Dermis blood vessel endothelial cell (primary cell): ENCODE results near the gene DNASE2B. TPM values are rescaled to one million over a fixed set of nuclear protein-coding genes. Genes with fewer than 3 reads are reported as not detected.

ENCODE experiments used
- DNase-seq: peaks from one replicate; pipeline ENCODE4 v3.0.0; 2010
- total RNA-seq: library from RNA; depleted of rRNA; stranded (reverse); fragments of >200 nt; gene quantifications from 2 replicates; pipeline ENCODE4 v1.2.3, GENCODE V29; 2014

DNASE2B gene
- total RNA-seq, 1 donor from 2014 or later, result not detected

DNA sequence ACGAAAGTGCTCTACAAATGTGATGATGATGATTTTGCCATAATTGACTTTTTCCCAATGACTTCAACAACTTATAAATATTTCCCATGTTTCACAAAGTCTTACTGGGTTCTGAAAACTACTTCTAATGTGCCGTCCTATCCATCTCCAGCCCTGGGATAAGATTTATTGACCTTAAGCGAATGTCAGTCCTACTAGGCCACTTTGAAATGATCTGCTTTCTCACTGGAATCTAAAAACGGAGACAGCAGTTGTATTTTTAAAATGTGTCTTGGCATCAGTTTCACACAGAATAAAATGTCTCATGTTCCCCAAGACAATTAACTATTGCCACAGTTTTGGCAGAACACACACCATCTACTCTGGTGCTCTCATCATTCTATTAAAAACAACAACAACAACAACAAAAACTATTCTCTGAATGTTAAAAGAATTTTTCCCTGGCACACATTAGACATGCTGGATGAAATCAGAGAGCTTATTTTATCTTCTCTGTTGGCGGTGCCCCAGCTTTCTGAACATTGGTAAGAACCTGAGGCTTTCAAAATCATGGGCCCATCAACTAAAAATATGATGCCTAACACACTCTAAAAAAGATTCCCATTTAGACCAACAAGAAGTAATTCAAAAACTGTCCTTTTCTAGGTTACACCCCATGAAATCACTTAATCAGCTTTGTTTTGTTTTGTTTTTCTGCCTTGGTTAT lies 23.1 kb upstream of the DNASE2B start:
- DNase-seq, result no peak

DNA sequence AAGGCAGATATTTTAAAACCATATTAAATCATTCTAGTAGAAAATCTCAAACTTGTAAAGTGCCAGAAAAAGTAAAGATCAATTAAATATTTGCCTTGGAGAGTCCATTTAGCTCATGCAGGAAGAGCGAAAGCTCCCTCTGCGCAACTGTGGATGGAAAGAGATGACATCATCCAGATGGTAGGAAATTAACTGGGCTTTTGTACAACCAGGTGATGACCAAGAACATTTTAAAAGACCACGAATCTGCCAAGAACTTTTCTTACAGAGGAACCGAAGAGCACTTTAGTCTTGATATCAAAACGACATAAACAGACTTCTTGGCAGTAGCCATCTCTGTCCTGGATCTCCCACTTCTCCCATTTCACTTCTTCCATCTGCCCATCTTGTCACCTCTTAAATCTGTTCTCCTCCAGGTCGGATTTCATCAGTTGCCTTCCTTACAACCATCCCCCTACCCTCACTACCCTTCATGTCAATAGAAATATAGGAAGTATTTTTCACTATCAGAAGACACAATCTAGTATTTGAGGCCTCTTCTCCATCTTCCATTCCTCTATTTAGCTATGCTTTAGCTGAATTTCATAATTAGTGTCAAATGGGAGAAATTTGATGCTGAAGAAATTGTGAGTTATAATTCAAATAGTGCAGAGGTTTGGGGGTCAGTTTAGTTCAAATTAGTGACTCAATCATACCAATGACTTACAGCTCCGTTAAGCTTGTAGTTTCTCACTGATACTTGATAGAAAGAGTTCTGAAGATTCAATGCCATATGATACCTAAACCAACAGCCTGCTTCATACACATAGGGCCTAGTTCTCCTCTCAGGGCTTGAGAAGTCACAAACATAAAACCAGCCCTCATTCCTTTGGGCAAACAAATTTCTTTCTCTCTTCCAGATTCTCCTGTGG lies 22.0 kb upstream of the DNASE2B start:
- DNase-seq, result no peak

DNA sequence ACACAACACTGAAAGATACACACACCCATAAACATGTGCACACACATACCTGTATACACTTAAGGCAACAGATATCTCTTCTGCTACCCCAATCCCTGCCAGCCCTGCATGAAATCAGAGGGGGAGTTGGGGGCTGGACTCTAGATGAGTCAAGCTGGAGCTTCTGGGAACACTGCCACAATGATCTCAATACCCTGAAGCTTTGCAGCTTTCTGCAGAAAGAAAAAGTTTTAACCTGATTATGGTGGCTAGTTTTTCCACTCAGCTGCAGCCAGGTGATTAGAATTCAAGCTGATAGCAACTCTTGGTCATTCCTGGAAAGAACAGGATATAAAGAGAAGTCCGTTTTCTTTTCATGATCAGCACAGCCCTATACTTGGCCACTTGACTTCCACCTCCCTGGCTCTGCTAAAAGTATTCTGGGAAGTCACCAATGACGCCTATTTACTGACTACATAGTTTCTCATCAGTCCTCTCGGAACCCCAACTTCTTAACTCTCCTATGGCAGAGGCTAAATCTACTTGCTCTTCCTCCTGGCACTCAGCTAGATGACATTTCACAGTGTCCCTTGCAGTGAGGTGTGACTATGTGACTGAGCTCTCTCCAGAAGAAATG lies 20.7 kb upstream of the DNASE2B start:
- DNase-seq, result peak; percentile 49

DNA sequence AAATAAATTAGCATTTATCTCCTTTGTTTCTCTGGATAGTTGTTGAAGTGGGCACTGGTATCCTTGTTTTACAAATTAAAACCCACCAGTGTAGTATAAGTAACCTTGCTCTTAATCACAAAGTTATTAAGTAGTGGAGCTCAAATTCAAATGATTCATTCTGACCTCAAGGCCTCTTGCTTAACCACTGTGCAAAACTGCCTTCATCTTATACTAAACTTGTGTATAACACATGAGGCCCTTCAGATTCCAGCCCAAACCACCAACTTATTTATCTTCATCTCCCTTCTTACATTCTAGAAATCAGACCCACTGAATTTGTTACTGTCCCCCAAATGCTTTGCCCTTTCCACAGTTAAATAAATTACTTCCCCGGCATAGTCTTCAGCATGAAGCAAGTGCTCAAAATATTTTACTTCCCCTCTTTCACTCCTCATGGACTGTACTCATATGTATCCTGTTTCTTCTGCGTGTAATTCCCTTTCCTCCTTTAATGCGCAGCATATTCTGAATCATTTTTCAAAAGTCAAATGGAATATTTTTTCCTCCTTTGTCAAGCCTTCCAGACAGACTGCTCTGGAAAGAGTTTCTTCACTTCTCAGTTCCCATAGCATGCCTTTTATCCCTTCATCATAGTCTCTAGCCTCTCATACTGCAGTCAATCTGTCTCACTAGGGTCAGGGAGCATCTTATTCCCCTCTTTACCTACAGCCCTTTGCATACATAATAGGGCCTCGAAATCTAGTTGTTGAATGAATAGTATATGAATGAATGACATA lies 19.0 kb upstream of the DNASE2B start:
- DNase-seq, result no peak

DNA sequence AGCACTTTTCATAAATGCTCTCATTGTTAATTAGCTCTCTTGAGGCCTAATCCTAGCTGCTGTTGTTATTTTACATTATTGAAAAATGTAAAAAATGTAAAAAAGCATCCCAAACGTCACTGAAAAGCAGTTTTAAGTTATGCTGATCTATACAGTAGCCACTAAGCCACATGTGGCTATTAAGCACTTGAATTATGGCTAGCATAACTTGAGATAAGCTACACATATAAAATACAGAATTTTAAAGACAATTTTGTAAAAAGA lies 18.4 kb upstream of the DNASE2B start:
- no peak for DNase-seq

DNA sequence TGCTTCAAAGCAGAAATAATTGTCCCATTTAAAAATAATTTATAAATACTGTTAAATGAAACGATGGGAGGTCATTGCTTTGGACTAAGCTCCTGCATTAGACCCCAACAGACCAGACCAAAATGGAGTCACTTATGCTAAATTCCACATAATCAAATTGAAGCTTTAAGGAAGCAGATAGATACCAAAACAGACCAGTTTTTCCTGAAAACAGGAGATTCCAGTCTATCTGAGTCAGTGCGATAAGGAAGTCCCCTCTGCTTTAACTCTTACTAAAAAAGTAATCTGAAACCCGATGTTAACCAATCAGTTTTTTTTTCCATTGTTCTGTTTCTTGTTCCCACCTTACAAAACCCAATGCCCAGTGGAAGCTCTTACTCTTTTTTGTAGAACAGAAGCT lies 16.2 kb upstream of the DNASE2B start:
- DNase-seq, result peak; percentile 58

DNA sequence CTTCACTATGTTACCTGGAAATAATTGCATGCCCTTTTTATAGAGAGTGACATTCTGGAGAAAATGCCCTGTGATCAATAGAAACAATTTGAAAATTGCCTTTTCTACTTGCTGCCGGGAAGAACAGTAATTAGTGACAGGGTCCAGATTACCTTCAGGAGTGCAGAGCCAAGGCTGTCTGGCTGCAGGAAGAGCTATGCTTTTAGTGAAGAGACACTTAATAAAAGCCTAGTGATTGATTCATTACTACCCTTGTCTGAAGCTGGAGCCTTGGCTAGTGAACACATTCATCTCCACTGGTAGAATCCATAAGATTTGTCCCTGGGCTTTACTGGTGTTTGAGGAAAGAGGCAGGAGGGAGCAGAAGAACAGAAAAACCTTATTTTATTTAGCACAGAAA lies 12.9 kb upstream of the DNASE2B start:
- no peak for DNase-seq

DNA sequence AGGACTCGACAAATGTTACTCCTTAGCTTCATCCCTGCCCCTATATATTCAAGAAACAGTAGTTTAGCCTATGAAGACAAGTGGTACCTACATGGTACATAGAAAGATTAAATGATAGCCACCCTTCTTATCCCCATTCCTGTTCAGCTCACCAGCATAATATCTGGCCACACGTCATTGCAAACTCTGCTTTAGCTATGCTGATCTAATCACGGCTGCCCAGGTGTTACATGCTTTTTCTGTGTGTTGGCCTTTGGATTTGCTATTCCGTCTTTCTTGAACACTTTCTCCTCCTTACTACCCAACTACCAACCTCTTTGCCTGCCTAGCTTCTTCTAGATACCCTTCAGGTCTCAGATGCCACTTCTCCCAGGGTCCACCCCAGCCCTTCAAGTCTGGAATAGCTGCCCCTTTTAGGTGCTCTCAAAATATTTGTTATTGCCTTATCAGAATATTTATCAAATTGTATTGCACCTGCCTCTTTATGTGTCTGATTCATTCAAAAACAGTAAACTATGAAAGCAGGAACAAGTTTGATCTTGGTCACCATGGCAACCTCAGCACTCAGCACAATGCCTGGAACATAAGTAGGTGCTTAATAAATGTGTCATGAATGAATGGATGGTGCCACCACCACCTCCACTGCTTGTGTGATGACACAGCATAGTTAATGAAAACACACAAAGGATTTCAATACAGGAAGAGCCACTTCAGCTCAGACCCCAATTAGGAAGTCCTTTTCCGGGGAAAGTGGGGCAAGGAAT lies 11.4 kb upstream of the DNASE2B start:
- DNase-seq, result peak; percentile 74

DNA sequence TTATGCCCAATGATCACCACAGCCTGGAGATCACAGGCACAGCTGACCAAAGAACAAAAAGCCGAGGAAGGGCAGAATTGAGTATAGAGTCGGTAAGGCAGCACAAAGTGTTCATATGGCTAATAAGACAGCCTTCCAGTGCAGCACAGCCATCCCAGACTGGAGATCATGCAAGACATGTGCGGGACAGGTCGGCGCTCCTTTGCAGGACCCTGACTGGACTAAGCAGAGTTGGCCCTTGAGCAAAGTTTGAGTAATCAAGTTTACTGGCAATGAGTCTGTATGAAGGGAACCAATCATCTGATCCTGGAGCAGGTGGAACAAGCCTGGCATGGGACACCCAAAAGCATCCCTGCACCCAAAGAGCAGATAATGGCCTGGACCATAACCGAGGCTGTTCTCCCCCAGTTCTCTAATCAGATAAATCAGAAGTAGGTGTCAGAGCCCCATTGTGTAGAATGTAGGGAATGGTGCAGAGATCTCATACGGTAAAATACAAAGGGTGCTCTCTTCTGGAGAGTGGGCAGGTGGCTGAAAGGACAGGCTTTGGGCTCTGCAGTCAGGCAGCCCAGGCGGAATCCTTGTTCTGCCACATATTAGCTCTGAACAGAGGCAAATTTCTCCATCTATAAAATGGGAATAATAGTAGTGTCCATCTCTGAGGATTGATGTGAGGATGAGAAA lies 10.7 kb upstream of the DNASE2B start:
- peak; percentile 46 for DNase-seq

DNA sequence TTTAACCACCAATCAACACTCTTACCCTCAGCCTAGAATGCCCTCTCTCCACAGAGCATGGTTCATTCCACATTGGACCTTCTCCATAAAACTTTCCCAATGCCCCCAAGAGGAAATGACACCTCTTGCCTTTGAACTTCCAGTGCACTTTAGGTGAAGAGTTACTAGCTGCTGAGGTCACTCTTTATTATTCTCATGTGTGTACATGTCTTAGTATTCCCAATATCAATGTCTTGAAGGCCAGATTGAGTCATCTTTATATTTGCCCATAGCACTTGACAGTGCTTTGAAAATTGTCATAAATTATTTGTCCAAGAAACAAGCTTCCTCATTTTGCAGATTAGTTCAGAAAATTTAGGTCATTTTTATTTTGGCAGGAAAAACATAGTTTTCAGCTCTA lies 8.1 kb upstream of the DNASE2B start:
- no peak for DNase-seq

DNA sequence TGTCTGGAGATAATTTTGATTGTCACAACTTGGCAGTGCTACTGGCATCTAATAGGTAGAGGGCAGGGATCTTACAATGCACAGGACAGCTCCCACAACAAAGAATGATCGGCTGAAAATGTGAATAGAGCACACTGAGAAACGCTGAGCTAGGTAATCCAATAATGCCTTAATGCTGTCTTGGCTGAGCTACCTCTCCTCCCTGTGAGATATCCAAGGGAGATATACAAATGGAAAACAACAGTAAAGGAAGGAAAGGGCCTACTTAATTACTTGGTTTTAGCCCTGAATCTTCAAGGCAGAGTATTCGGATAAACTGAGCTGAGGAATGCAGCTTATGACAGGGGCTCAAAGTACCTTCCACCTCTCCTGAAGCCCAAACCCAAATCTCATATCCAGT lies 2.9 kb downstream of the DNASE2B start:
- peak; percentile 33 for DNase-seq

DNA sequence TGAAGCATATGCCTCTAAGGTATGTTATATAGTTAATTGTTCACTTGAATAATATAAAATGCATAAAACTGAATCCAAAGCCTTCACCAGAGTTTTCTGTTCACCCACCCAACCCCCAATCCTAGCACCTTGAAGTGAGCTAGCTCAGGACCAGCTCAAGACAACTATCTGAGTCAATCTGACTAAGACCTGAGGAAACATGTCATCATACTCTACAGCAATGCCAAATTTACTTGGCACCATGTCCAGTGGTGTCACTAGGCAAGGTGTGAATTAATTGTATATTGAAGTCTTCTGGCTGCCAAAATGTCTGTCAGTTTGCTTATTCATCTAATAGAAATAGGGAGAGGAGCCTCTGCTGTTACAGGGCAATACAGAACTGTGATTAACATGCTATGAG lies 3.8 kb downstream of the DNASE2B start:
- DNase-seq, result peak; percentile 29

DNA sequence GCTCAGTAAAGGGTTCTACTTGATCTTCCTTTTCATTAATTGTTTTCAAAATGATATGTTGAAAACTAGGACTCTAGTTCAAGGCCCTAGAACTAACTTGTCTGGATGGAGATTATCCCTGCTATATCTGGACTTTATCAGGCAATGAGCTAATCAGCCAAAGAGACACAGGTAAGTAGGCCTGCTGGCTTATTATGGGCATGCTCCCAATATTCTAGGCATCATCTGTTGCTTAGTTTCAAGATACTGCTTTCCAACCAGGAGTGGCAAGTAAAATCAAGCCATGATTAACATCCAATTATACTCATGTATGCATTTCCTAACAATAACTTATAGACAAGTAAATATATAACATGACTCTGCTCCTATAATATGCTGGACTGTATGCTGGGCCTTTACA lies 4.2 kb downstream of the DNASE2B start:
- DNase-seq, result no peak

DNA sequence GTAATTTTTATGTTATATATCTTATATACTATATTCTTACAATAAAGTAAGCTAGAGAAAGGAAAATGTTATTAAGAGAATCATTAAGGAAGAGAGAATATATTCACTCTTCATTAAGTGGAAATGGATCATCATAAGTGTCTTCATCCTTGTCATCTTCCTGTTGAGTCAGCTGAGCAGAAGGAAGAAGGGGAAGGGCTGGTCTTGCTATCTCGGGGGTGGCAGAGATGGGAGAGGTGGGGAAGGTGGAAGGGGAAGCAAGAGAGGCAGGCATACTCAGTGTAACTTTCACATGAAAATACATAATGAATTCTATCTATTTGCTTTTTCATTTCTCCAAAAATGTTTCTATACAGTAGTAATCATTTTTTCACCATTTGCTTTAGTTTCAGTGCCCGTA lies 5.1 kb downstream of the DNASE2B start:
- DNase-seq, result no peak

DNA sequence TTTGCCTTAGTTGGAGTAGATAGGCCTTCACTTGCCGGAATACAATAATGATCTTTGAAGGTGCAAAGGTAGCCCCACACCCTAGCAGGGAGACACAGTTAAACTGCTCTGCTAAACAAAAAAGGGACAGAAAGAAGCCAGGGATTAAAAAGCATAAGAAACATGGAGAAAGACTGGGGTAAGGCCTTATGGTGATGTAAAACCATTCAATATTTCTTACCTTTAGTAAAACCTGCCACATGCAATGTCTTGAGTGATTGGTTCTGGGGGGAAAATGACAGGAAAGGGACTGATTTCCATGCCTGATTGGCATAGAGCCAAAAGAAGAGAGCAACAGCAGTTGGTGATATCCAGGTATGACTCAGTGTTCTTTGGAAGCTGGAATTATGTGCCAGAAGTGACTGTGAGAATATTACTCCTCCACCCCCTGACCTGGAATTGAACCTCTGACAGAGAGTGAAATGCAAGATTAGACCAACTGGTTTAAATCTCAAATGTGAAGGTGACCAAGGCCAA lies 8.1 kb downstream of the DNASE2B start:
- DNase-seq, result peak; percentile 26

DNA sequence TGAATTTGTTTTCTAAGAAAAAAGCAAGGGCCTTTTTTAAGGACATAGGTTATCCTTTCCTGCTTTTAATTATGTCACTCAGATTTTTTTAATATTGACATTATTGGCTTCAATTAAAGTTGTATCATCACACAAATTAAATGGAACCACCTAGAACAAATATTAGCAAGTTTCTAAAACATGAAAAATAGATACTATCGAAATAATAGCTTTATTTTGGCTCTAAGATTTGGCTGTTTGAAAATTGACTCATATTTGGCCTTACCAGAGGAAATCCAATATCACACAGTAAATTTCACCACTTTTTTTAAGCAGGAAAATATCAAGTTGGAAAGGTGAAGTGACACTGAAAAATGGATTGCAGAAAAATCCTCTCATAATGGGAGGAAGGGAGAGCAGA lies 9.2 kb downstream of the DNASE2B start:
- no peak for DNase-seq

DNA sequence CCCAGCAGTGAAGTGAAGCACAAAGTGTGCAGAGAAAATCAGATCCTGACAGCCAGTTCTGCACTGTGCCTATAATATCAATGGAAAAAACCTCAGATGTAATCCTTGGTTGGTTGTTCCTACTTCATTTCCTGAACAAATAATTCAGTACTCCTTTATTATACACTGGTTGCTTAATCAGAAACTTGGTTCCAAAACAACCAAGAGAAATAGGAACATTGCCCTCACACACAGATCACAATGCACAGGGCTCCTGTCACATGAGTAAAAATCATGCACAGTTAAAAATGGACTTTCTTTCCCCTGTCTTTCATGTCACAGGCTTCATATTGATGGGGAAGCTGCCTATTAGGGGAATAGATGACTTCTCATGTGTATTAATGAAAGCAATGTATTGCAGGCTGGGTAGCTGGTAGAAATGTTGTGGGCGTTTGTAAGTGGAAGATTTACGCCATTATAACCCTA lies 9.7 kb downstream of the DNASE2B start:
- peak; percentile 4 for DNase-seq

DNA sequence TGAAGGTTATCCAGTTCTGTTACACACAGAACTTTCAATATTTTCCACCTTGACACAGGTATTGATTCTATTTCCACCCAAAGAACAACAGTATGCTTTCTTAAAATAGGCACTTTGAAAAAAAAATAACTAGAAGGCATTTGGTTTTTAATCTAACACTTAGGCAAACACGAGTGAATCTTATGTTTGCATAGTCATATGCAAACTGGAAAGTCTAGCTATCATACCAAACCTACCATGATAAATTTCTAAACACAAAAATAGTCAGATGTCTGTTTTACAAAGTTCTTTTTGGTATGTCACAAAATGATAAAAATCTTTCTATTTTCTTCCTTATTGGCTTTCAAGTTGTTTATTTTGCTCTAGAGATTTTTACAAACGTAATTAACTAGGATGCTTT lies 11.6 kb downstream of the DNASE2B start:
- no peak for DNase-seq

DNA sequence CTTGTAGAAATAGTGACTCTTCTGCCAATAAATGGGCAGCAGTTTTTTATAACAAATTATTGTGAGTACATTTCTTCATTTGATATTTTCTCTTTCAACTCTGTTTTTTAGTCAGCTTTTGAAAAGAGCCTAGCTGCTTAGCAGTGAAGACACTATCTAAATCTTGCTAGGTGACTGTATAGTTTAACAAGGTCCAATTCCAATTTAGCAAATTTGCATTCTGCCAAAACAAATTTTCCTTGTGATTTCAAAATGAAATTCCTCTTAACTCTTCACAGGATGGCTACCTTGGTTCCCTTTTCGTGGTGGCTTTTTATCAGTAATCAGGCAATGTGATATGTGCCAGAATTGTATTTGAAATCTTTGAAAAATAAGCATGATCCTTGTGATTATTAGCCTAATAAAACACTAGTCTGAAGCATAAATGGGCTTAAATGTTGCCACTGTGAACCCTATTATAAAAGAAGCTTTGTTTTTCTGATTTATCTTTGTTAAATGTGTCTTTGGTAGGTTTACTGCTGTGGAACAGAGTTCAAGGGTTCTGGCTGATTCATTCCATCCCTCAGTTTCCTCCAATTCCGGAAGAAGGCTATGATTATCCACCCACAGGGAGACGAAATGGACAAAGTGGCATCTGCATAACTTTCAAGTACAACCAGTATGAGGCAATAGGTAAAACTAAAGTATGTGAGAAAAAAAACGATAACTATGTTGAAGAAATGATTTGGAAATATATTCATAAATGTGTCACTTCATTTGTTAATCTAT lies 12.2 kb downstream of the DNASE2B start:
- DNase-seq, result peak; percentile 19

DNA sequence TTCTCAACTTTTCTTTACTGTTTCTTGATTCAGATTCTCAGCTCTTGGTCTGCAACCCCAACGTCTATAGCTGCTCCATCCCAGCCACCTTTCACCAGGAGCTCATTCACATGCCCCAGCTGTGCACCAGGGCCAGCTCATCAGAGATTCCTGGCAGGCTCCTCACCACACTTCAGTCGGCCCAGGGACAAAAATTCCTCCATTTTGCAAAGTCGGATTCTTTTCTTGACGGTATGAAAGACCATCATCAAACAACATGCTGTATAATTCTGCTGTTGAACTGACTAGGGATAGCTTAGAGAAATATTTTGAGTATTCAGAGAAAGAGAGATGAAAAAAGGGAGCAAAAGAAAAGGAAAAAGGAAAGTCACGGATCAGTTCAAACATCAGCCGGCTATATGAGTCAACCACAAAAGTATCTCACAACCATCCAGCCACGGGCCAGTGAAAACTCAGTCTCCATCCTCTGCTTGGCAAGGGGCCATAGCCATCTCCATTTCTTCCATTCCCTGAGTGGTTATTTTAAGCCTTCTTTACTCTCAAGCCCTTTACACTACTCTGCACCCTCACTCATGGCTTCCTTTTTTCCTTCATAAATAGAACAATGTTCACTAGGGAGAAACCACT lies 14.1 kb downstream of the DNASE2B start:
- no peak for DNase-seq
